Measurements from ENCODE around the gene HSD3B2.
"Not testable (repeated sequence)": the region's sequence is repeated elsewhere in the genome, so short reads cannot be mapped to it uniquely, and the experiment has no call there.

Gene HSD3B2

GRCh38 chr1:119414950-119415349, at the start of gene HSD3B2:
Gene HSD3B2, plus strand, starts transcription at chr1:119415150. Its CDS starts 270 bp downstream, at chr1:119415420.
- no peak for DNase-seq (ENCODE audit: low read depth)

- DNase-seq (ENCODE audit: low read depth), result no peak
These were observed 48.5 kb upstream of the HSD3B2 start for GRCh38 chr1:119366424-119366823.

GRCh38 chr1:119367432-119368124, 47.4 kb upstream of the HSD3B2 start:
- DNase-seq (ENCODE audit: low read depth), result no peak

- DNase-seq (ENCODE audit: low read depth), result no peak
These were observed 46.4 kb upstream of the HSD3B2 start, which contains the start of gene HAO2 for GRCh38 chr1:119368554-119368953. Gene HAO2, plus strand, starts transcription at chr1:119368785. Its CDS starts 12,301 bp downstream, at chr1:119381086.

GRCh38 chr1:119370748-119371147, 44.2 kb upstream of the HSD3B2 start:
- DNase-seq (ENCODE audit: low read depth), result no peak

GRCh38 chr1:119371815-119372214, 43.1 kb upstream of the HSD3B2 start:
- DNase-seq (ENCODE audit: low read depth), result no peak

GRCh38 chr1:119372503-119373086, 42.4 kb upstream of the HSD3B2 start:
- DNase-seq (ENCODE audit: low read depth), result no peak

GRCh38 chr1:119373465-119373864, 41.5 kb upstream of the HSD3B2 start:
- DNase-seq (ENCODE audit: low read depth), result no peak

- no peak for DNase-seq (ENCODE audit: low read depth)
These were observed 40.6 kb upstream of the HSD3B2 start for GRCh38 chr1:119374208-119374874.

GRCh38 chr1:119375366-119375765, 39.6 kb upstream of the HSD3B2 start:
- no peak for DNase-seq (ENCODE audit: low read depth)

GRCh38 chr1:119376594-119376993, 38.4 kb upstream of the HSD3B2 start:
- DNase-seq (ENCODE audit: low read depth), result no peak

- not testable (repeated sequence) for DNase-seq (ENCODE audit: low read depth)
These were observed 37.4 kb upstream of the HSD3B2 start for GRCh38 chr1:119377594-119377993.

GRCh38 chr1:119379117-119379516, 35.8 kb upstream of the HSD3B2 start:
- no peak for DNase-seq (ENCODE audit: low read depth)

GRCh38 chr1:119380304-119380703, 34.6 kb upstream of the HSD3B2 start:
- DNase-seq (ENCODE audit: low read depth), result no peak

GRCh38 chr1:119380983-119381662, 33.8 kb upstream of the HSD3B2 start:
- DNase-seq (ENCODE audit: low read depth), result no peak

GRCh38 chr1:119384591-119384990, 30.4 kb upstream of the HSD3B2 start:
- DNase-seq (ENCODE audit: low read depth), result no peak

GRCh38 chr1:119385650-119386049, 29.3 kb upstream of the HSD3B2 start:
- no peak for DNase-seq (ENCODE audit: low read depth)

- DNase-seq (ENCODE audit: low read depth), result no peak
These were observed 27.1 kb upstream of the HSD3B2 start for GRCh38 chr1:119387858-119388257.

- DNase-seq (ENCODE audit: low read depth), result no peak
These were observed 26.5 kb upstream of the HSD3B2 start for GRCh38 chr1:119388450-119388849.

GRCh38 chr1:119390526-119390925, 24.4 kb upstream of the HSD3B2 start:
- DNase-seq (ENCODE audit: low read depth), result no peak

GRCh38 chr1:119391749-119392148, 23.2 kb upstream of the HSD3B2 start:
- no peak for DNase-seq (ENCODE audit: low read depth)

GRCh38 chr1:119394085-119394484, 20.9 kb upstream of the HSD3B2 start:
- DNase-seq (ENCODE audit: low read depth), result no peak

GRCh38 chr1:119396982-119397381, 18.0 kb upstream of the HSD3B2 start:
- DNase-seq (ENCODE audit: low read depth), result no peak
